A673 (cell line): ENCODE results near the gene AFG1L. TPM values are rescaled to one million over a fixed set of nuclear protein-coding genes. Genes with fewer than 3 reads are reported as not detected.

ENCODE experiments used
- BruUV-seq: library from RNA; stranded (reverse); fragments of 400-500 nt; replicated peaks from 2 replicates; lab custom pipeline; 2021; lab: Mats Ljungman, UMichigan
- CTCF ChIA-PET: fragments of 300-600 bp; sonication (Branson Sonifier 250); formaldehyde crosslinking; loops from one replicate; lab custom pipeline; 2022; ENCODE audit warnings: antibody characterized with exemption; lab: Charles Lee
- POLR2A ChIA-PET: fragments of 300-600 bp; sonication (Branson Sonifier 250); formaldehyde crosslinking; loops from one replicate; lab custom pipeline; 2022; ENCODE audit warnings: antibody characterized with exemption; ENCODE audit not compliant: low non-redundant PET; lab: Charles Lee
- DNase-seq: peaks from one replicate; pipeline ENCODE4 v3.0.0-alpha.2; 2015; ENCODE audit warnings: low spot score
- H3K27ac ChIP-seq: fragments of 200-600 bp; sonication (generic); 2 replicates; pipeline ENCODE4 v1.5.1; 2016; ENCODE audit warnings: mixed run types, low read depth, mild to moderate bottlenecking, mixed read lengths, antibody characterized with exemption, low read length; ENCODE audit not compliant: poor library complexity, severe bottlenecking
- H3K27me3 ChIP-seq: fragments of 200-600 bp; sonication (generic); replicated peaks from 2 replicates; pipeline ENCODE4 v1.6.1; 2017; ENCODE audit warnings: mixed run types, low read depth, mild to moderate bottlenecking, mixed read lengths, antibody characterized with exemption, low read length; ENCODE audit not compliant: insufficient read depth, poor library complexity
- H3K36me3 ChIP-seq: fragments of 200-600 bp; sonication (generic); 2 replicates; pipeline ENCODE4 v1.6.1; 2016; ENCODE audit warnings: mixed run types, mild to moderate bottlenecking, mixed read lengths, antibody characterized with exemption, low read length; ENCODE audit not compliant: insufficient read depth, poor library complexity, severe bottlenecking
- H3K4me1 ChIP-seq: fragments of 200-600 bp; sonication (generic); 2 replicates; pipeline ENCODE4 v1.6.1; 2017; ENCODE audit warnings: mixed run types, mild to moderate bottlenecking, mixed read lengths, antibody characterized with exemption, low read length; ENCODE audit not compliant: insufficient read depth, poor library complexity, severe bottlenecking
- H3K4me3 ChIP-seq: fragments of 200-600 bp; sonication (generic); 2 replicates; pipeline ENCODE4 v1.5.1; 2016; ENCODE audit warnings: low read depth, mixed run types, mild to moderate bottlenecking, mixed read lengths, low read length; ENCODE audit not compliant: poor library complexity, severe bottlenecking
- H3K9me3 ChIP-seq: fragments of 200-600 bp; sonication (generic); 2 replicates; pipeline ENCODE4 v1.6.1; 2016; ENCODE audit warnings: mixed run types, low read depth, mild to moderate bottlenecking, mixed read lengths, antibody characterized with exemption, low read length; ENCODE audit not compliant: poor library complexity, severe bottlenecking
- CTCF ChIP-seq: fragments of 300-800, 200-600 bp; sonication (generic); conservative IDR thresholded peaks from 2 replicates; pipeline ENCODE4 v1.5.1; 2017; ENCODE audit warnings: low read depth, mild to moderate bottlenecking, antibody characterized with exemption, low read length, moderate library complexity, mixed read lengths
- EZH2 ChIP-seq: fragments of 200-600 bp; sonication (generic); IDR thresholded peaks from 2 replicates; pipeline ENCODE4 v1.6.1; 2017; ENCODE audit warnings: borderline replicate concordance, low read depth, mild to moderate bottlenecking, mixed read lengths, antibody characterized with exemption, low read length; ENCODE audit not compliant: poor library complexity, severe bottlenecking
- intact Hi-C: fragments of 100-400 bp; cut with micrococcal nuclease; formaldehyde crosslinking; loops from one replicate; pipeline ENCODE4 v1.10.0; 2022; ENCODE audit not compliant: unreplicated experiment
- total RNA-seq: library from RNA; stranded (reverse); gene quantifications from 2 replicates; pipeline ENCODE4 v1.2.3, GENCODE V29; 2021

Gene AFG1L
- total RNA-seq, 1 experiment from 2014 or later = 7.5 TPM

- DNase-seq = no peak
- Histone ChIP-seq H3K4me3 (no peak overlapping the region), H3K4me1 (no peaks in the 10 kb centered on the region), H3K9me3 (no peaks in the 10 kb centered on the region), H3K36me3 (no peaks in the 10 kb centered on the region), H3K27ac (no peak overlapping the region), H3K27me3 (no peaks in the 10 kb centered on the region)
- intact Hi-C loops = no loop called here
- TF ChIP-seq CTCF (no peak), EZH2 (no peak)
- ChIA-PET POLR2A (no interaction called here), CTCF (no interaction called here)
- BruUV-seq = no TSS peak
These were observed 168.9 kb downstream of the AFG1L start for GRCh38 chr6:108463784-108464183.

- no TSS peak for BruUV-seq
- no peaks in the 10 kb centered on the region for H3K4me1 ChIP-seq
- DNase-seq = no peak
- H3K4me3 ChIP-seq = no peak overlapping the region
- POLR2A ChIA-PET = no interaction called here
- H3K9me3 ChIP-seq = no peaks in the 10 kb centered on the region
- H3K27me3 ChIP-seq = no peaks in the 10 kb centered on the region
- no peak overlapping the region for H3K27ac ChIP-seq
- TF ChIP-seq EZH2 (no peak), CTCF (no peak)
- intact Hi-C loops = no loop called here
- CTCF ChIA-PET = interaction anchor here (0.5 kb wide), 1 partner anchor 375 kb away, joined by 14 read pairs; no protein-coding TSS in a partner anchor
- H3K36me3 ChIP-seq = no peaks in the 10 kb centered on the region
These were observed 169.7 kb downstream of the AFG1L start for GRCh38 chr6:108464418-108465097.

GRCh38 chr6:108465098-108465495, 170.2 kb downstream of the AFG1L start:
- ChIA-PET POLR2A (no interaction called here), CTCF (interaction anchor here (0.5 kb wide), 1 partner anchor 376 kb away, joined by 14 read pairs; no protein-coding TSS in a partner anchor)
- H3K36me3 ChIP-seq = no peaks in the 10 kb centered on the region
- H3K27me3 ChIP-seq = no peaks in the 10 kb centered on the region
- no peaks in the 10 kb centered on the region for H3K4me1 ChIP-seq
- no peak overlapping the region for H3K27ac ChIP-seq
- intact Hi-C loops = no loop called here
- TF ChIP-seq CTCF (no peak), EZH2 (no peak)
- no peak overlapping the region for H3K4me3 ChIP-seq
- DNase-seq = no peak
- BruUV-seq = no TSS peak
- H3K9me3 ChIP-seq = no peaks in the 10 kb centered on the region
